Activated CD8-positive, alpha-beta T cell treated with anti-CD3 and anti-CD28 coated beads, Interleukin-2, amount 10 ng/mL, durations not matched to agents 7 days and 5 days (primary cell): ENCODE results near the gene MYG1. TPM values are rescaled to one million over a fixed set of nuclear protein-coding genes. Genes with fewer than 3 reads are reported as not detected.

Experiments used
- ATAC-seq: fragments of 150-1000 bp; cut with Tn5 transposase; one replicate; pipeline ENCODE4 v1.10.0; 2021; ENCODE audit warnings: moderate library complexity
- CTCF ChIA-PET: fragments of 350-600 bp; sonication (Branson Sonifier 250); formaldehyde crosslinking; loops from one replicate; lab custom pipeline; 2021; ENCODE audit warnings: antibody characterized with exemption; lab: Charles Lee
- POLR2A ChIA-PET: fragments of 350-600 bp; sonication (Branson Sonifier 250); formaldehyde crosslinking; loops from one replicate; lab custom pipeline; 2021; ENCODE audit warnings: antibody characterized with exemption; lab: Charles Lee
- DNase-seq: peaks from one replicate; pipeline ENCODE4 v3.0.0-alpha.2; 2020
- H3K27ac Mint-ChIP-seq: one replicate; pipeline ENCODE4 v1.8.0; 2021; ENCODE audit warnings: mild to moderate bottlenecking, mixed read lengths
- H3K27me3 Mint-ChIP-seq: one replicate; pipeline ENCODE4 v1.8.0; 2021; ENCODE audit warnings: low read depth, mixed read lengths
- H3K36me3 Mint-ChIP-seq: one replicate; pipeline ENCODE4 v1.8.0; 2021; ENCODE audit warnings: low read depth, mixed read lengths
- H3K4me1 Mint-ChIP-seq: one replicate; pipeline ENCODE4 v1.8.0; 2021; ENCODE audit warnings: low read depth, mixed read lengths
- H3K4me3 Mint-ChIP-seq: one replicate; pipeline ENCODE4 v1.8.0; 2021; ENCODE audit warnings: mild to moderate bottlenecking, mixed read lengths
- H3K9me3 Mint-ChIP-seq: one replicate; pipeline ENCODE4 v1.8.0; 2022; ENCODE audit warnings: mixed read lengths; ENCODE audit not compliant: insufficient read depth
- total RNA-seq, 2 experiments: library from RNA; stranded (reverse); gene quantifications; one replicate each; pipeline ENCODE4 v1.2.3, GENCODE V29; 2021

MYG1 gene
- total RNA-seq, 2 experiments from 2014 or later = 55.6 to 56.9 TPM

- no peak for ATAC-seq
Observed at GRCh38 chr12:53300187-53300586, 692 bp downstream of the MYG1 start.

GRCh38 chr12:53302903-53303302, 3.4 kb downstream of the MYG1 start:
- H3K4me3 Mint-ChIP-seq = no peak overlapping the region
- no peaks in the 10 kb centered on the region for H3K27me3 Mint-ChIP-seq
- no peaks in the 10 kb centered on the region for H3K9me3 Mint-ChIP-seq
- ChIA-PET POLR2A (no interaction called here), CTCF (interaction anchor here (13.1 kb wide), 1 partner anchor 18 kb away, joined by 204 read pairs; the partner anchor contains the start of gene AAAS)
- H3K36me3 Mint-ChIP-seq = peaks cover 57% of the 10 kb centered on the region
- DNase-seq (no peak), ATAC-seq (no peak)
- peaks cover 47% of the 10 kb centered on the region for H3K4me1 Mint-ChIP-seq
- peak overlapping the region; percentile 27 for H3K27ac Mint-ChIP-seq

More at GRCh38 chr12:53300187-53300586, 692 bp downstream of the MYG1 start:
- H3K4me1 Mint-ChIP-seq = peaks cover 62% of the 10 kb centered on the region
- H3K4me3 Mint-ChIP-seq = peak overlapping the region; percentile 85
- CTCF ChIA-PET = interaction anchor here (1.3 to 13.8 kb wide), 3 partner anchors 21 to 88 kb away, joined by 11 to 204 read pairs (median 192); partner anchors contain the start of genes AAAS, ESPL1 and ITGB7
- POLR2A ChIA-PET = interaction anchor here (1.1 to 3.3 kb wide), 5 partner anchors 10 to 141 kb away, joined by 3 to 14 read pairs (median 9); partner anchors contain the start of genes AAAS and ESPL1
- H3K9me3 Mint-ChIP-seq = no peaks in the 10 kb centered on the region
- peak overlapping the region; percentile 83 for H3K27ac Mint-ChIP-seq
- H3K27me3 Mint-ChIP-seq = no peaks in the 10 kb centered on the region
- DNase-seq = no peak
- H3K36me3 Mint-ChIP-seq = peaks cover 63% of the 10 kb centered on the region

GRCh38 chr12:53306826-53307225, 7.3 kb downstream of the MYG1 start:
- peaks cover 17% of the 10 kb centered on the region for H3K4me1 Mint-ChIP-seq
- POLR2A ChIA-PET = no interaction called here
- no peaks in the 10 kb centered on the region for H3K9me3 Mint-ChIP-seq
- H3K27me3 Mint-ChIP-seq = no peaks in the 10 kb centered on the region
- H3K4me3 Mint-ChIP-seq = no peak overlapping the region
- CTCF ChIA-PET = interaction anchor here (1.2 to 13.1 kb wide), 2 partner anchors 8 to 14 kb away, joined by 3 to 204 read pairs; partner anchors contain the start of gene AAAS
- DNase-seq (no peak), ATAC-seq (no peak)
- H3K27ac Mint-ChIP-seq = no peak overlapping the region
- peaks cover 45% of the 10 kb centered on the region for H3K36me3 Mint-ChIP-seq

- Mint-ChIP-seq H3K36me3 (peaks cover 35% of the 10 kb centered on the region), H3K4me3 (no peak overlapping the region), H3K4me1 (peaks cover 3% of the 10 kb centered on the region), H3K9me3 (no peaks in the 10 kb centered on the region), H3K27me3 (no peaks in the 10 kb centered on the region), H3K27ac (peak overlapping the region; percentile 24)
- DNase-seq = no peak
- ChIA-PET CTCF (interaction anchor here (1.6 kb wide), 1 partner anchor 13 kb away, joined by 14 read pairs; the partner anchor contains the start of gene AAAS), POLR2A (interaction anchor here (0.5 to 1.2 kb wide), 4 partner anchors 9 to 118 kb away, joined by 3 read pairs; partner anchors contain the start of genes AAAS, MYG1 and PFDN5)
- no peak for ATAC-seq
Observed at GRCh38 chr12:53308276-53308675, 8.8 kb downstream of the MYG1 start.

- DNase-seq (no peak), ATAC-seq (no peak)
- H3K9me3 Mint-ChIP-seq = no peaks in the 10 kb centered on the region
- H3K4me3 Mint-ChIP-seq = no peak overlapping the region
- H3K4me1 Mint-ChIP-seq = peaks cover 3% of the 10 kb centered on the region
- no peaks in the 10 kb centered on the region for H3K27me3 Mint-ChIP-seq
- H3K27ac Mint-ChIP-seq = no peak overlapping the region
- POLR2A ChIA-PET = no interaction called here
- CTCF ChIA-PET = interaction anchor here (1.3 to 1.8 kb wide), 2 partner anchors 8 to 9 kb away, joined by 3 to 4 read pairs; no protein-coding TSS in a partner anchor
- peaks cover 33% of the 10 kb centered on the region for H3K36me3 Mint-ChIP-seq
Observed at GRCh38 chr12:53313996-53314395, 14.5 kb downstream of the MYG1 start.

GRCh38 chr12:53320352-53321195, 21.1 kb downstream of the MYG1 start:
- Mint-ChIP-seq H3K36me3 (peaks cover 16% of the 10 kb centered on the region), H3K4me1 (peaks cover 42% of the 10 kb centered on the region), H3K27me3 (no peaks in the 10 kb centered on the region), H3K27ac (peak overlapping the region; percentile 96), H3K9me3 (no peaks in the 10 kb centered on the region), H3K4me3 (peak overlapping the region; percentile 92)
- CTCF ChIA-PET = interaction anchor here (0.5 to 15.3 kb wide), 82 partner anchors 10 to 355 kb away, joined by 3 to 290 read pairs (median 5); partner anchors contain the start of genes AMHR2, ATP5MC2, CSAD and ESPL1
- POLR2A ChIA-PET = interaction anchor here (0.7 to 2.9 kb wide), 16 partner anchors 13 to 314 kb away, joined by 3 to 24 read pairs (median 5); partner anchors contain the start of genes CSAD, EIF4B, MAP3K12 and MYG1
- DNase-seq = no peak
- no peak for ATAC-seq

- H3K4me3 Mint-ChIP-seq = peak overlapping the region; percentile 84
- ATAC-seq = peak; percentile 38
- DNase-seq = peak; percentile 80
- ChIA-PET CTCF (interaction anchor here (0.6 to 15.3 kb wide), 26 partner anchors 11 to 352 kb away, joined by 3 to 290 read pairs (median 5); partner anchors contain the start of genes ATP5MC2, ESPL1, MYG1 and PFDN5), POLR2A (interaction anchor here (0.6 to 4.1 kb wide), 11 partner anchors 11 to 279 kb away, joined by 3 to 38 read pairs (median 4); partner anchors contain the start of genes CSAD, MYG1, PRR13 and SP1)
- no peaks in the 10 kb centered on the region for H3K9me3 Mint-ChIP-seq
- peaks cover 48% of the 10 kb centered on the region for H3K4me1 Mint-ChIP-seq
- H3K27me3 Mint-ChIP-seq = peaks cover 8% of the 10 kb centered on the region
- peak overlapping the region; percentile 98 for H3K27ac Mint-ChIP-seq
- H3K36me3 Mint-ChIP-seq = peaks cover 2% of the 10 kb centered on the region
Observed at GRCh38 chr12:53324113-53324778, 24.8 kb downstream of the MYG1 start.

GRCh38 chr12:53324779-53325510, 25.4 kb downstream of the MYG1 start:
- ATAC-seq = peak; percentile 74
- no peaks in the 10 kb centered on the region for H3K36me3 Mint-ChIP-seq
- H3K9me3 Mint-ChIP-seq = no peaks in the 10 kb centered on the region

GRCh38 chr12:53325511-53326061, 26.1 kb downstream of the MYG1 start:
- H3K4me1 Mint-ChIP-seq = peaks cover 41% of the 10 kb centered on the region
- H3K4me3 Mint-ChIP-seq = peak overlapping the region; percentile 84
- CTCF ChIA-PET = interaction anchor here (0.7 to 15.3 kb wide), 15 partner anchors 20 to 184 kb away, joined by 3 to 290 read pairs (median 6); partner anchors contain the start of gene ESPL1
- H3K36me3 Mint-ChIP-seq = no peaks in the 10 kb centered on the region
- DNase-seq = peak; percentile 43
- no peak for ATAC-seq
- peak overlapping the region; percentile 98 for H3K27ac Mint-ChIP-seq
- POLR2A ChIA-PET = interaction anchor here (0.5 to 4.1 kb wide), 9 partner anchors 19 to 144 kb away, joined by 3 to 38 read pairs (median 3); partner anchors contain the start of genes CSAD, ITGB7, PRR13 and SP1
- H3K9me3 Mint-ChIP-seq = no peaks in the 10 kb centered on the region
- peaks cover 13% of the 10 kb centered on the region for H3K27me3 Mint-ChIP-seq

More at GRCh38 chr12:53324779-53325510, 25.4 kb downstream of the MYG1 start:
- Mint-ChIP-seq H3K4me1 (peaks cover 47% of the 10 kb centered on the region), H3K27me3 (peaks cover 10% of the 10 kb centered on the region), H3K4me3 (peak overlapping the region; percentile 84), H3K27ac (peak overlapping the region; percentile 98)
- ChIA-PET POLR2A (interaction anchor here (0.5 to 4.1 kb wide), 14 partner anchors 11 to 279 kb away, joined by 3 to 38 read pairs (median 4); partner anchors contain the start of genes CSAD, ITGB7, MYG1 and PRR13), CTCF (interaction anchor here (0.7 to 15.3 kb wide), 17 partner anchors 21 to 184 kb away, joined by 3 to 290 read pairs (median 8); partner anchors contain the start of genes ESPL1, MYG1 and PFDN5)
- peak; percentile 93 for DNase-seq
